Cardiac muscle cell (in vitro differentiated cells and primary cell): ENCODE data around the gene TSPAN4. TPM values are rescaled to one million over a fixed set of nuclear protein-coding genes. Genes with fewer than 3 reads are reported as not detected.

Source experiments
- DNase-seq, 2 donors: peaks; one replicate each; pipeline versions ENCODE4 v3.0.0 to v3.0.0-alpha.2; 2010 to 2017; ENCODE audit warnings: low read depth in 1 of 2, low spot score in 1 of 2
- H3K27ac ChIP-seq: fragments of 200-600 bp; sonication (generic); 2 replicates; pipeline ENCODE4 v1.5.1; 2016
- H3K27me3 ChIP-seq: fragments of 200-600 bp; sonication (generic); 2 replicates; pipeline ENCODE4 v1.6.0; 2016; ENCODE audit warnings: control low read depth
- H3K36me3 ChIP-seq: fragments of 200-600 bp; sonication (generic); 2 replicates; pipeline ENCODE4 v1.5.1; 2016; ENCODE audit warnings: control low read depth
- H3K4me1 ChIP-seq: fragments of 200-600 bp; sonication (generic); 2 replicates; pipeline ENCODE4 v1.8.1; 2017; ENCODE audit warnings: low read depth, mild to moderate bottlenecking, mixed run types
- H3K4me3 ChIP-seq: fragments of 200-600 bp; sonication (generic); 2 replicates; pipeline ENCODE4 v1.5.1; 2016; ENCODE audit warnings: mild to moderate bottlenecking
- H3K9me3 ChIP-seq: fragments of 200-600 bp; sonication (generic); 2 replicates; pipeline ENCODE4 v1.5.1; 2017; ENCODE audit warnings: low read depth, mild to moderate bottlenecking, control low read depth
- polyA plus RNA-seq: library from polyadenylated mRNA; unstranded; fragments of >200 nt; fragmentation: Nextera tagmentation; extraction: Ambion mirVana; gene quantifications from 2 replicates; pipeline ENCODE4 v1.2.1, GENCODE V29; 2016
- total RNA-seq: library from RNA; depleted of rRNA; stranded (reverse); fragments of >200 nt; gene quantifications from 2 replicates; pipeline ENCODE4 v1.2.3, GENCODE V29; 2016
- TF ChIP-seq, protein P1 (sequence below): IDR thresholded peaks from 2 replicates; pipeline ENCODE4 v1.5.1; 2012; ENCODE audit warnings: low read depth, mild to moderate bottlenecking, low read length

The TSPAN4 gene
- total and polyA plus RNA-seq, 2 experiments from 2014 or later = 85.3 to 125 TPM

- Histone ChIP-seq H3K36me3 (peaks cover 17% of the 10 kb centered on the region), H3K4me3 (peak overlapping the region; percentile 98), H3K4me1 (peaks cover 28% of the 10 kb centered on the region), H3K9me3 (no peaks in the 10 kb centered on the region), H3K27ac (peak overlapping the region; percentile 89), H3K27me3 (no peaks in the 10 kb centered on the region)
- TF ChIP-seq, protein P1, sequence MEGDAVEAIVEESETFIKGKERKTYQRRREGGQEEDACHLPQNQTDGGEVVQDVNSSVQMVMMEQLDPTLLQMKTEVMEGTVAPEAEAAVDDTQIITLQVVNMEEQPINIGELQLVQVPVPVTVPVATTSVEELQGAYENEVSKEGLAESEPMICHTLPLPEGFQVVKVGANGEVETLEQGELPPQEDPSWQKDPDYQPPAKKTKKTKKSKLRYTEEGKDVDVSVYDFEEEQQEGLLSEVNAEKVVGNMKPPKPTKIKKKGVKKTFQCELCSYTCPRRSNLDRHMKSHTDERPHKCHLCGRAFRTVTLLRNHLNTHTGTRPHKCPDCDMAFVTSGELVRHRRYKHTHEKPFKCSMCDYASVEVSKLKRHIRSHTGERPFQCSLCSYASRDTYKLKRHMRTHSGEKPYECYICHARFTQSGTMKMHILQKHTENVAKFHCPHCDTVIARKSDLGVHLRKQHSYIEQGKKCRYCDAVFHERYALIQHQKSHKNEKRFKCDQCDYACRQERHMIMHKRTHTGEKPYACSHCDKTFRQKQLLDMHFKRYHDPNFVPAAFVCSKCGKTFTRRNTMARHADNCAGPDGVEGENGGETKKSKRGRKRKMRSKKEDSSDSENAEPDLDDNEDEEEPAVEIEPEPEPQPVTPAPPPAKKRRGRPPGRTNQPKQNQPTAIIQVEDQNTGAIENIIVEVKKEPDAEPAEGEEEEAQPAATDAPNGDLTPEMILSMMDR = no peak
- DNase-seq = no peak
Observed at GRCh38 chr11:843086-843734, 558 bp downstream of the TSPAN4 start.

DNA sequence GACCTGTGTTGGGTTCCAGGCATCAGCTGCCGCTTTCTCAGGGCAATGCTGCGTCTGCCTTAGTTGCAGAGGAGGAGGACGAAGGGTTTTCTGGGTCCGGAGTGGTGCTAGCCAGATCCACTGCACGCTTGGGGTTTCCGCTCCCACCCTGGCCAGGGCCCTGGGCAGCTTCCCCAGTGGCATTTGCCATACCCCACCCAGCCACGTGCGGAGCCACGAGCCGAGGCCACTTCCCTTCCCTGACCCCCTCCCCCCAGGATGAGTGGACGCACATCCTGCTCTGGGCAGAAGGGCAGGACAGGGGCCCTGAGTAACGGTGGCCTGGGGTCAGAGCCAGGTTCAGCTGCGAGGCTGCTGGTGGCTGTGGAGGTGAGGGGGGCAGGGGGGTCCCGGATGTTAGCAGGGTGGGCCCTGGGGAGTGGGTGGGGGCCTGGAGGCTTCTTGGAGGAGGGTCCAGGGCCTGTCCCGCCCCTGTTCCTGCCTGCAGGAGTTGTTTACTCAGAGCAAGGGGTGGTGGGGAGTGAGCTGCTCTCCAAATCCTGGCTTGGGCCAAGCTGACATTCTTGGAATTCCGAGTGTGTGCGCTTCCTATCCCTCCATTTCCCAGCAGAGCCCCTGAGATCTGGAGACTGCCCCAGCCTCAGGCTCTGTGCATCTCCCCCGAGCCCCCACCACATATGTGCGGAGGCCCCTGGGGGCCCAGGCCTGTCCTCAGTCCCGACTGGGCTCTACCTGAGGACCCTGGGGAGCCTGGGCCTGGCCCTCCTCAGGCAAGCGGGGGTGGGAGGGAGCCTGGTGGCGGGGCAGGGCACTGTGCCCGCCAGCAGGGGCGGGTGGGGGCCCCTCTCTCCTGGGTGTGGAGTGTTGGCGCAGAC lies 1.4 kb downstream of the TSPAN4 start:
- Histone ChIP-seq H3K36me3 (peaks cover 12% of the 10 kb centered on the region), H3K4me3 (peak overlapping the region; percentile 98), H3K27ac (peak overlapping the region; percentile 89), H3K4me1 (peaks cover 34% of the 10 kb centered on the region), H3K9me3 (no peaks in the 10 kb centered on the region), H3K27me3 (no peaks in the 10 kb centered on the region)
- peak; percentile 83 to 98 for DNase-seq
- TF ChIP-seq, protein P1 = peak; percentile 1

GRCh38 chr11:844693-845644 lies 2.3 kb downstream of the TSPAN4 start:
- no peak overlapping the region for H3K4me3 ChIP-seq

DNA sequence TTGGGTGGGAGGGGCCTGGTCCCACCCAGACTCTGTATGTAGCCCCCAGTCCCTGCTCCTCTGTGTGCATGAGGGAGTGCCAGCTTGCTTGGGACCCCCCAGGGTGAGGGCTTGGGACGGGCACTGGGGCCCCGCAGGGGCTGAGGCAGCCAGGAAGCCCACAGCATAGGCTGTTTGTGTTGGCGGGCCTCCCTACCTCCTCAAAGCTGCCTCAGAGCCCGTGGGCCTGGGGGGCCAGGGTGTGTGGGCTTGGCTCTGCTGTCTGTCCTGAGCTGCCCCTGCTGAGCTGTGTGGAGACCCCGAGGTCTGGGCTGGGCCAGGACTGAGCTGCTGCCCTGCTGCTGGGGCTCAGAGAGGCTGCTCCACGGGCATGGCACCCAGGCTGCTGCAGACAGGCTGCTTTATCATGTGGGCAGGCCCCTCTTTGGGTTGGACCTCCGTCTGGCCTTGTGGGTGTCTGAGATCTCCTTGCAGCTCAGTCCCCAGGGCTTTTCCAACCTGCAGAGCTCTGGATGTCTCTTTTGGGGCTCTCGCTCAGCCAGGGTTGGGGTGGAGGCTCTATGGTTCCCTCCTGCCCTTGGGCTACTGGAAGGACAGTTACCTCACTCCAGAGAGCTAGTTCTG lies 3.3 kb downstream of the TSPAN4 start:
- peak in 1 of 2 donors; percentile 63 for DNase-seq
- no peaks in the 10 kb centered on the region for H3K36me3 ChIP-seq
- H3K27me3 ChIP-seq = no peaks in the 10 kb centered on the region
- no peak overlapping the region for H3K27ac ChIP-seq
- TF ChIP-seq, protein P1 = no peak
- peaks cover 38% of the 10 kb centered on the region for H3K4me1 ChIP-seq
- H3K4me3 ChIP-seq = no peak overlapping the region
- no peaks in the 10 kb centered on the region for H3K9me3 ChIP-seq

More at GRCh38 chr11:844693-845644, 2.3 kb downstream of the TSPAN4 start:
- Histone ChIP-seq H3K9me3 (no peaks in the 10 kb centered on the region), H3K27ac (peak overlapping the region; percentile 89), H3K27me3 (no peaks in the 10 kb centered on the region), H3K4me1 (peaks cover 34% of the 10 kb centered on the region), H3K36me3 (peaks cover 3% of the 10 kb centered on the region)
- DNase-seq = peak; percentile 55 to 98
- TF ChIP-seq, protein P1 = peak; percentile 1
